DOHH2 (cell line): ENCODE data around the gene TCHP.
"Not testable (repeated sequence)": the region's sequence is repeated elsewhere in the genome, so short reads cannot be mapped to it uniquely, and the experiment has no call there.

ENCODE experiments used
- H3F3A ChIP-seq: fragments of 200-600 bp; sonication (generic), shearing (Covaris generic); 2 replicates; pipeline ENCODE4 v1.6.0; 2016; ENCODE audit warnings: antibody characterized with exemption, mild to moderate bottlenecking; ENCODE audit not compliant: control insufficient read depth, insufficient read depth
- H3K27ac ChIP-seq: fragments of 200-600 bp; sonication (generic); 2 replicates; pipeline ENCODE4 v1.5.1; 2014; ENCODE audit warnings: low read depth, mild to moderate bottlenecking, low read length, moderate library complexity
- H3K27me3 ChIP-seq: fragments of 200-600 bp; sonication (generic); 2 replicates; pipeline ENCODE4 v1.6.1; 2014; ENCODE audit warnings: mild to moderate bottlenecking, low read length, mixed read lengths; ENCODE audit not compliant: control insufficient read depth
- H3K36me3 ChIP-seq: fragments of 200-600 bp; sonication (generic); 2 replicates; pipeline ENCODE4 v1.6.1; 2014; ENCODE audit warnings: mild to moderate bottlenecking, low read length, moderate library complexity, mixed read lengths; ENCODE audit not compliant: control insufficient read depth
- H3K4me1 ChIP-seq: fragments of 200-600 bp; sonication (generic); 2 replicates; pipeline ENCODE4 v1.6.1; 2014; ENCODE audit warnings: mild to moderate bottlenecking, low read length, mixed read lengths; ENCODE audit not compliant: control insufficient read depth
- H3K4me2 ChIP-seq: fragments of 200-600 bp; sonication (generic); 2 replicates; pipeline ENCODE4 v1.6.0; 2014; ENCODE audit warnings: mild to moderate bottlenecking, low read length, moderate library complexity
- H3K4me3 ChIP-seq: fragments of 200-600 bp; sonication (generic); 2 replicates; pipeline ENCODE4 v1.5.1; 2014; ENCODE audit warnings: mild to moderate bottlenecking, low read length, mixed read lengths
- H3K79me2 ChIP-seq: fragments of 200-600 bp; sonication (generic); 2 replicates; pipeline ENCODE4 v1.6.1; 2014; ENCODE audit warnings: mild to moderate bottlenecking, low read length, mixed read lengths; ENCODE audit not compliant: control insufficient read depth
- H3K9me2 ChIP-seq: fragments of 200-600 bp; sonication (generic); replicated peaks from 2 replicates; pipeline ENCODE4 v1.6.1; 2014; ENCODE audit warnings: mild to moderate bottlenecking, low read length, mixed read lengths; ENCODE audit not compliant: control insufficient read depth
- H3K9me3 ChIP-seq: fragments of 200-600 bp; sonication (generic); 2 replicates; pipeline ENCODE4 v1.6.1; 2014; ENCODE audit warnings: antibody characterized with exemption, low read length, mixed read lengths; ENCODE audit not compliant: control insufficient read depth, insufficient read depth
- H4K20me1 ChIP-seq: fragments of 200-600 bp; sonication (generic); 2 replicates; pipeline ENCODE4 v1.6.0; 2014; ENCODE audit warnings: low read depth, mild to moderate bottlenecking, antibody characterized with exemption, low read length, moderate library complexity; ENCODE audit not compliant: control insufficient read depth, insufficient read depth
- EZH2phosphoT487 ChIP-seq: fragments of 200-600 bp; sonication (generic); IDR thresholded peaks from 2 replicates; pipeline ENCODE4 v1.6.1; 2017; ENCODE audit warnings: borderline replicate concordance, mild to moderate bottlenecking, antibody characterized with exemption, low read length, moderate library complexity, mixed read lengths
- TF ChIP-seq, protein P1 (sequence below): fragments of 200-600 bp; sonication (generic); IDR thresholded peaks from one replicate; pipeline ENCODE4 v1.5.1; 2014; ENCODE audit warnings: antibody characterized with exemption, mild to moderate bottlenecking, low read depth, low read length; ENCODE audit not compliant: poor library complexity, severe bottlenecking

Gene TCHP

DNA sequence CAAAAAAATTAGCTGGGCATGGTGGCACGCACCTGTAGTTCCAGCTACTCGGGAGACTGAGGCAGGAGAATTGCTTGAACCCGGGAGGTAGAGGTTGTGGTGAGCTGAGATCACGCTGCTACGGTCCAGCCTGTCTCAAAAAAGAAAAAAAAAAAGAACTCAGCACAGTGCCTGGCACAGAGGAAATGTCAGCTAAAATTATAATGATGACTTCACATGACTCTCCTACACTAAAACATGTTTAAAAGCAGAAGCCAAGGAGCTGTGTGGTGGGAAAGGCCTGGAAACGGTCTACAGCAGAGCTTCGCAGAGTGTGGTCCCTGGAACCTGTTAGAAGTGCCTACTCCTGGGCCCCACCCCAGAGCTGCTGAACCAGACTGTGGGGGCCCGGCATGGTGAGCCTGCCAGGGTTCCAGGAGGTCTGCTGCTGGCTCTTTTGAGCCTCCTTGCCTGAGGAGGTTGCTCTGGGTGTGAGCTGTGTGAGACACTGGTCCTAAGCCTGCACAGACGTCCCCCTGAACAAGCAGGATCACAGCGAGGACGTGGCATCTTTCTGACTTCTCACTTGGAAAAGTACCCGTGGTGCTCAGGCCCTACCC, 28.1 kb downstream of the TCHP start:
- H3K9me2 ChIP-seq: no peaks in the 10 kb centered on the region
- H4K20me1 ChIP-seq: no peaks in the 10 kb centered on the region
- no peak for TF ChIP-seq EZH2phosphoT487
- TF ChIP-seq, protein P1, sequence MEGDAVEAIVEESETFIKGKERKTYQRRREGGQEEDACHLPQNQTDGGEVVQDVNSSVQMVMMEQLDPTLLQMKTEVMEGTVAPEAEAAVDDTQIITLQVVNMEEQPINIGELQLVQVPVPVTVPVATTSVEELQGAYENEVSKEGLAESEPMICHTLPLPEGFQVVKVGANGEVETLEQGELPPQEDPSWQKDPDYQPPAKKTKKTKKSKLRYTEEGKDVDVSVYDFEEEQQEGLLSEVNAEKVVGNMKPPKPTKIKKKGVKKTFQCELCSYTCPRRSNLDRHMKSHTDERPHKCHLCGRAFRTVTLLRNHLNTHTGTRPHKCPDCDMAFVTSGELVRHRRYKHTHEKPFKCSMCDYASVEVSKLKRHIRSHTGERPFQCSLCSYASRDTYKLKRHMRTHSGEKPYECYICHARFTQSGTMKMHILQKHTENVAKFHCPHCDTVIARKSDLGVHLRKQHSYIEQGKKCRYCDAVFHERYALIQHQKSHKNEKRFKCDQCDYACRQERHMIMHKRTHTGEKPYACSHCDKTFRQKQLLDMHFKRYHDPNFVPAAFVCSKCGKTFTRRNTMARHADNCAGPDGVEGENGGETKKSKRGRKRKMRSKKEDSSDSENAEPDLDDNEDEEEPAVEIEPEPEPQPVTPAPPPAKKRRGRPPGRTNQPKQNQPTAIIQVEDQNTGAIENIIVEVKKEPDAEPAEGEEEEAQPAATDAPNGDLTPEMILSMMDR: no peak
- no peaks in the 10 kb centered on the region for H3K79me2 ChIP-seq
- H3K27ac ChIP-seq: no peak overlapping the region
- no peaks in the 10 kb centered on the region for H3K9me3 ChIP-seq
- H3K4me3 ChIP-seq: no peak overlapping the region
- peaks cover 53% of the 10 kb centered on the region for H3K36me3 ChIP-seq
- no peaks in the 10 kb centered on the region; the same call in 1 of the 2 replicates for H3F3A ChIP-seq
- H3K4me2 ChIP-seq: no peak overlapping the region
- no peaks in the 10 kb centered on the region for H3K27me3 ChIP-seq
- H3K4me1 ChIP-seq: peaks cover 23% of the 10 kb centered on the region

DNA sequence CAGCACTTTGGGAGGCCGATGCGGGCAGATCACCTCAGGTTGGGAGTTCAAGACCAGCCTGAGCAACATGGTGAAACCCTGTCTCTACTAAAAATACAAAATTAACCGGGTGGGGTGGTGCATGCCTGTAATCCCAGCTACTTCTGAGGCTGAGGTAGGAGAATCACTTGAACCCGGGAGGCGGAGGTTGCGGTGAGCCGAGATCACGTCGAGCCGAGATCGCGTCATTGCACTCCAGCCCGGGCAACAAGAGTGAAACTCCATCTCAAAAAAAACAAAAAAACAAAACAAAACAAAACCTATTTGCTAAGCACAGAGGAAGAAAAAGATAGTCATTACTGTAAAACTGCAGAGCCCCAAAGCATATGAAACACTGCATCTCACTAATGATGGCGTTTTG, 29.3 kb downstream of the TCHP start:
- H3K4me3 ChIP-seq, H3K4me2 ChIP-seq, H3K9me3 ChIP-seq, H3K79me2 ChIP-seq, H3K27me3 ChIP-seq, H3K27ac ChIP-seq, H4K20me1 ChIP-seq, H3F3A ChIP-seq, H3K9me2 ChIP-seq: not testable (repeated sequence)
- Histone ChIP-seq H3K4me1 (peaks cover 13% of the 10 kb centered on the region), H3K36me3 (peaks cover 62% of the 10 kb centered on the region)

DNA sequence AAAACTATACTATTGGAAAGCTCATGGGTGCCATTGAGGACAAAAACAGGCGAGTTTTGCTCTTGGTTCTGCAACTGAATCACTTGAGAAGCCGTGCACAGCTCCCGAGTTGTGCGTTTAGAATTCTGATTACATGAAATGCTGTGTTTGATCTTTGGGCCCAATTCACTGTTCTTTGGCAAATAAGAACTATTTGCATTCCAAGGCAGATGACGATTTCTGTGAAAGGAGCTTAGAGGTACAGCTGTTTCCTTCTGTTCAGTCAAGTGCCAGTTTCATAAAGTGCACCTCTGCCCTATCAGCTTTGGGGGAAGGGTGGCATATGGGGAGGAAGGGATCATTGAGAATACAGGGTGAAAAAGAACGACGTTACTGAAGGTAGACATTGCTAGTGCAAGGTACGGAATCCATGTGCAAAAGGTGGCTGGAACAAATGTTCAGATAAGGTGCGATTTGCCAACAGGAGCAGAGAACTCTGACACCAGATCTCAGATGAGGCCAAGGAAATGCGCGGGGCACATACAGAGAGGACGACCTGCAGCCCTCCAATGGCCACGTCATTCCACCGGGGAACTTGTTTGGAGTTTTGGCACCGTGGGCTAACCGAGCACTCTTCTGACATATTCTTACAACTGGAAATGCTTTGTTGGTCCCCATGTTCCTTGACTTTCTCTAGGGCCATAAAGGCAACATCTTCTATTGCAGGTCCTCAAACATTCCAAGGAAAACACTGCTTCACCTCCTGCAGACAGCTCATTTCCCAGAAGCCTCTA, 30.1 kb downstream of the TCHP start:
- H3K4me1 ChIP-seq: peaks cover 5% of the 10 kb centered on the region
- H3K27me3 ChIP-seq: no peaks in the 10 kb centered on the region
- H3F3A ChIP-seq: no peaks in the 10 kb centered on the region; the same call in 1 of the 2 replicates
- H3K79me2 ChIP-seq: no peaks in the 10 kb centered on the region
- H3K36me3 ChIP-seq: peaks cover 68% of the 10 kb centered on the region
- TF ChIP-seq, protein P1: no peak
- no peak for TF ChIP-seq EZH2phosphoT487
- H3K27ac ChIP-seq: no peak overlapping the region
- no peak overlapping the region for H3K4me2 ChIP-seq
- H3K9me3 ChIP-seq: no peaks in the 10 kb centered on the region
- no peaks in the 10 kb centered on the region for H3K9me2 ChIP-seq
- no peaks in the 10 kb centered on the region for H4K20me1 ChIP-seq
- H3K4me3 ChIP-seq: no peak overlapping the region

DNA sequence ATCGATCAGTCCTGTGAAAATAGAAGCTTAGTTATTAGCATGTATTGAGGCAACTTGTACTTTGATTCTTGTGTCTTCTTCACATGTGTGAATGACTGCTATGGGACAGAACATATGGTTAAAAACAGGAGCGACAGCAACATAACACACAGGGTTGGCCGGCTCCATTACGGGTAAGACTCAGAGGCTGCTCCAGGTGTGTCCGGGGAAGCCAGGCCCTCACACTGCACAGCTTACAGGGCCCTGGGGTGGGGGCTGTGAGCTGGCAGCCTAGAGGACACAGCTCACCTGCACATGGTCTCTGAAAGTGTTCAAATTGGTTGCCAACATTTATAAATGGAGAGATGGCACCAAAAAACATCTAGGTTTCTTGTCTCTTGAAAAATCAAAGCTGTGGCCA, 31.1 kb downstream of the TCHP start:
- H3K27me3 ChIP-seq: no peaks in the 10 kb centered on the region
- H3K36me3 ChIP-seq: peaks cover 77% of the 10 kb centered on the region
- H3K9me3 ChIP-seq: no peaks in the 10 kb centered on the region
- no peak for TF ChIP-seq EZH2phosphoT487
- TF ChIP-seq, protein P1: no peak
- no peaks in the 10 kb centered on the region for H3K4me1 ChIP-seq
- no peak overlapping the region for H3K27ac ChIP-seq
- H3K9me2 ChIP-seq: no peaks in the 10 kb centered on the region
- H4K20me1 ChIP-seq: no peaks in the 10 kb centered on the region
- H3K4me2 ChIP-seq: no peak overlapping the region
- no peaks in the 10 kb centered on the region for H3K79me2 ChIP-seq
- H3F3A ChIP-seq: no peaks in the 10 kb centered on the region; the same call in 1 of the 2 replicates
- H3K4me3 ChIP-seq: no peak overlapping the region
